Stimulated activated CD4-positive, alpha-beta T cell treated with anti-CD3 and anti-CD28 coated beads, Interleukin-2, amount 100 ng/mL, for 4 hours (primary cell): ENCODE data around the gene PLEKHA5.
"Not testable (repeated sequence)": the region's sequence is repeated elsewhere in the genome, so short reads cannot be mapped to it uniquely, and the experiment has no call there.

ENCODE experiments used
- DNase-seq: peaks from one replicate; pipeline ENCODE4 v3.0.0-alpha.2; 2020; ENCODE audit warnings: low read depth

Gene PLEKHA5

DNA sequence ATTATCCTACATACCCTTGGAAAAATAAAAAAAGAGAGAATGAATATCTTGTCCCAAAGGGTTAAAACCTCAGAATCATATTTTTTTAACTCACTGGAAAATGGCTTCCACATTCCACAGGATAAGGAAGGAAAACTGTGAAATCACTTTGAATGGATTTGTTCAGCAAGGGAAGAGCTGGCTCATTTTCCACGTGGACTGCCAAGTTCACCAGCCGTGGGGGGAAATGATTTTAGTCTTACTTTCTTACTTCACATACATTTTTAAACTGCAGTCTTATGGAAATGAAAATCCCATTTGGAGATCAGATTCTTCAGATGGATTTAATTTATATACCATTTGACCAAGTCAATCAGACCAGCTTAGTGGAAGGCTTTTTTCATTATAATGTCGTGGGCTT, 279.8 kb downstream of the PLEKHA5 start:
- DNase-seq: no peak

DNA sequence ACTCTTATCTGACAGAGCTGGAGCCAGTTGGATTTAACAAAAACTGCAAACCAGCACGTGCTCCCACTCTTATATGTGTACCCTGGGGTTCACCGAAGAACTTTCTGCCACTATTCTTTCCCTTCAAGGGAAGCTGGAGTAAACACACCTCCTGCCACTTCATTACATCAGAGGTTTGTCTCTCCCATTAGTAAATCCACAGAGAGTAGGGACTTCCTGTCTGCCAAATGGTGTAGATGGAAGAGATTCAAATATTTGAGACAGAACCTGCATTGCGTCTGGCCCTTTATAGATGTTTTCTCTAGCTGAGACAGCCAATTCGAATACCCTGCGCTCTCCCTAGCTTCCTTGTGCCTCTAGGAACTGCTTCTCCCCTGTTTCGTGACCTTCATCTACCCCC, 280.7 kb downstream of the PLEKHA5 start:
- no peak for DNase-seq

DNA sequence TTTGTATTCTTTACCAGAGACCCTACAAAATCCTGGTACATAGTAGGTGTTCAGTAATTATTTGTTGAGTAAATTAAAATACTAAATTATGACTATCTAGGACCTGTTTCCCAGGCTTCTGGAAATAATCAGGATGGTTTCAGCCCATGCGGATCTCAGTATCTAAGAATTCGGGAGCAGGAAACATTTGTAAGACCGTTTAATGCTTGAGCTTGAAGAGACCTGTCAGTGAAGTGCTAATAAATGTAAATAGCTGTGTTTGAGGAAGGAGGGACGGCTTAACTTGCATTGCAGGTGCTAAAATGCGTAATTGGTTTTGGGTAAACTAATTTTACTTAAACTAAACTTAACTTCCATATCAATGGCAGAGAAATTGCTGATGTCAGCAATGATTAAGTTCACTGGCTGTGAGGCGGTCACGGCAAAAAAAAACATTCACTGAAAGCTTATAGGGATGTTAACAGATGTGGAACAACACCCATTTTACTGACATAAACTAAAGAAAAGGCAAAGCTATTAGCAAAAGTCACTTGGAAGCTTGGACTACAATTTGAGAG, 281.2 kb downstream of the PLEKHA5 start:
- DNase-seq: no peak

DNA sequence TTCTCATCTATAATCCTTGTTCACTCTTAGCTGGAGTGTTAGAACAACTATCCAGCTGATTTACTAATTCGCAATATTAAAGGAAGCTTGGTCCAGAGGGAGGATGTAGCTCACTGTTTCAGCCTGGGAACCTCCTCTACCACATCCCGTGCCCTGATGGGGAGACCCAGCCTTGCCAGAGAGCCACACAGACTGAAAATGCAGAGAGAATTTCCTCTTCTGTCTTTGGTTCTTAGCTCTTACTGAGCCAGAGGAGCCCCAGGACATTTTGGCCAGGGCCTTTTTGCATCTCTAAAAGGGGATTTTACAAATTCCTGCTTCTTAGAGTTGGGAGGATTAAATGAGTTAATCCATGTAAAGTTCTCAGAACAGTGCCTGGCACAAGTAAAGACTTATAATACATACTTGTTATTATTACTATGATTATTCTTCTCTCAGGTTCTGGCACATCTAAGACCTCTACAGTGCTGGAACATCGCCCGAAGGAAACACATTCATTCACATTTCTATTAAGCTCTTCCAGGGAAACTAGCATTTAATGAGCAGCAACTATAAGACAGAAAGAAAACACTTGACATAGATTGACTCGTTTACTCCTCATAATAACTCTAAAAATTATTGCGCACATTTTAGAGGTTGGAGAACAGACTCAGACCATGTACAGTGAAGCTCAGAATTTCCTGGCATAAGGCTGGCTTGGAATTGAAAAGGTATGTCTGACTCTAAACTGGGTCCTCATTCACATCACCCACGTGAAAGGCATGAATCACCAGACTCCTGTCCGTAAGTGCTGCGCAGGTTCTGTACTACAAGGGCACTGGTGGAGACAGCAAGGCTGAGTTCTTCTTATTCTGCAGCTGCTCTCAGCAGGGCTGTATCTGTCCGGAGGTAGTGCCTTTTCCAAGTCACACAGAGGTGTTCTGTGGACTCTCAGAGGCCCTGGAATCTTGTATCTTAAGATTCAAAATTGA, 282.0 kb downstream of the PLEKHA5 start:
- no peak for DNase-seq

DNA sequence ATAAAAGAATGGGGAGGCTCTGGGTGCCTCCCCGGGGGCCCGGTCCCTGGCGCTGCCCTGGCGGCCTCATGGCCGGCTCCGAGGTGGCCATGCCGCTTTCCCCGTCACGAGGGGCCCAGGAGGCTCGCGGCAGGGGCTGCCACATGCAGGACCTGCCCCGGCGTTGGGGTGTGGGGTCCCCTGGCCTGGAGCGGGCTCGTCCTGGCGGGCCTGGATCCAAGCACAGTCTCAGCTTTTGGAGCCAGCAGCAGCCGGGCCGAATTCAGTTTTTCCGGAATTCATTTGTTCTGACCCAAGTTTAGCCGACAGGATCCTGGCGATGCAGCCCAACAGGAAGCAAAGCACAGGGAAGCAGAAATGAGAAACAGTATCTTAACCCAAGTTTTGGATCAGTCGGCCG, 283.3 kb downstream of the PLEKHA5 start:
- DNase-seq: no peak

DNA sequence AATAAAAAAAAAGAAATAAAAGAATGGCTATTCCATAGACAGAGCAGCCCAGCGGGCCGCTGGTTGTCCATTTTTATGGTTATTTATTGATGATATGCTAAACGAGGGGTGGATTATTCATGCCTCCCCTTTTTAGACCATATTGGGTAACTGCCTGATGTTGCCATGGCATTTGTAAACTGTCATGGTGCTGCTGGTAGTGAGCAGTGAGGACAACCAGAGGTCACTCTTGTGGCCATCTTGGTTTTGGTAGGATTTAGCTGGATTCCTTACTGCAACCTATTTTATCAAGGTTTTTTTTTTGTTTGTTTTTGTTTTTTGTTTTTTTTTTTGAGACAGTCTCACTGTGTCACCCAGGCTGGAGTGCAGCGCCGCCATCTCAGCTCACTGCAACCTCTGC, 284.0 kb downstream of the PLEKHA5 start:
- DNase-seq: not testable (repeated sequence)

DNA sequence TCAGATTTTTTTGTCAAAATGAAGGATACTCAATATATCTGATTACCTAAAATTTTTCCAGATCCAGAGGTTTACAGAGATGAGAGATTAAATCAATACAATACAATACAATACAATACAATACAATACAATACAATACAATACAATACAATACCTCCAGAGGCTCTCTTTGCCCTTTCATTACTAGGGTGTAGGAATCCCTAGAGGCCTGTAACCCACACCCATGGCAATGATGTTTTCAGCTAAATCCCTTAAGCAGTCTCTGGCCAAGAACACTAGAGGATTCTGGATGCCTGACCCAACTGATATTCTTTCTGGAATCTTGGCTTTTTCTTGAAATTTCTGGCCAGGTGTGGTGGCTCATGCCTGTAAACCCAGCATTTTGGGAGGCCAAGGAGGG, 286.0 kb downstream of the PLEKHA5 start:
- no peak for DNase-seq

DNA sequence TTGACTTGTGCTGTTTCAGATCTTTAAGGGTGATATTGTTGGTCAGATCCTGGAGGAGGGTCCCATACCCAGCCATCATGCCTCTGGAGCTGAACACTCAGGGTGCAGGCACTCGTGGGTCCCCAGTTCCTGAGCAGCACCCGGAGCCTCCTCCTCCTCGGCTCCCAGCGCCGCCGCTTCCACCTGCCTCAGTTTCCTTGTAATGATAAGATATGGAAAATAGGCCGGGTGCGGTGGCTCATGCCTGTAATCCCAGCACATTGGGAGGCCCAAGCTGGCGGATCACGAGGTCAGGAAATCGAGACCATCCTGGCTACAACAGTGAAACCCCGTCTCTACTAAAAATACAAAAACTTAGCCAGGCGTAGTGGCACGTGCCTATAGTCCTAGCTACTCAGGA, 289.6 kb downstream of the PLEKHA5 start:
- DNase-seq: no peak

DNA sequence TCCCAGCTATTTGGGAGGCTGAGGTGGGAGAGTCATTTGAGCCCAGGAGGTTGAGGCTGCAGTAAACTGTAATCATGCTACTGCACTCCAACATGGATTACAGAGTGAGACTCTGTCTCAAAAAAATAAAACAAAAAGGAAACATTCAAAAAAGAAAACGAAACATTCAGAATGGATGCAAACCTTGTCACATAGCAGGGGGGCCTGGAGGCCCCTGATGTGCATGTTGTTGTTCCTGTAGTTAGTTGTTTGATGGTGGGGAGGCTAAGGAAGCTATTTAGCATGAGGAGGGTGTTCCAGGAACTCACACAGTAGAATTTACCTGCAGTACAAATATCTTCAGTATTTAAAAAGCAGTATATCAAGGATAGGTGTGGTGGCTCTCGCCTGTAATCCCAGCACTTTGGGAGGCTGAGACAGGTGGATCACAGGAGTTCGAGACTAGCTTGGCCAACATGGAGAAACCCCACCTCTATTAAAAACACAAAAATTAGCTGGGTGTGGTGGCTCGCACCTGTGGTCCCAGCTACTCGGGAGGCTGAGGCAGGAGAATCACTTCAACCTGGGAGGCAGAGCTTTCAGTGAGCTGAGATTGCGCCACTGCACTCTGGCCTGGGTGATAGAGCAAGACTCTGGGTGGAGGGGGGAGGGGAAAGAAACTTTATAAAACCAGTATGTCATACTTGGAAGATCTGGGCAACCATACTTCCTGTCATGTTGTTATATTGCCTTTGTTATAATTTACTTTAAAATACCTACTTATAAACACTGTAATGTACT, 292.2 kb downstream of the PLEKHA5 start:
- DNase-seq: no peak

DNA sequence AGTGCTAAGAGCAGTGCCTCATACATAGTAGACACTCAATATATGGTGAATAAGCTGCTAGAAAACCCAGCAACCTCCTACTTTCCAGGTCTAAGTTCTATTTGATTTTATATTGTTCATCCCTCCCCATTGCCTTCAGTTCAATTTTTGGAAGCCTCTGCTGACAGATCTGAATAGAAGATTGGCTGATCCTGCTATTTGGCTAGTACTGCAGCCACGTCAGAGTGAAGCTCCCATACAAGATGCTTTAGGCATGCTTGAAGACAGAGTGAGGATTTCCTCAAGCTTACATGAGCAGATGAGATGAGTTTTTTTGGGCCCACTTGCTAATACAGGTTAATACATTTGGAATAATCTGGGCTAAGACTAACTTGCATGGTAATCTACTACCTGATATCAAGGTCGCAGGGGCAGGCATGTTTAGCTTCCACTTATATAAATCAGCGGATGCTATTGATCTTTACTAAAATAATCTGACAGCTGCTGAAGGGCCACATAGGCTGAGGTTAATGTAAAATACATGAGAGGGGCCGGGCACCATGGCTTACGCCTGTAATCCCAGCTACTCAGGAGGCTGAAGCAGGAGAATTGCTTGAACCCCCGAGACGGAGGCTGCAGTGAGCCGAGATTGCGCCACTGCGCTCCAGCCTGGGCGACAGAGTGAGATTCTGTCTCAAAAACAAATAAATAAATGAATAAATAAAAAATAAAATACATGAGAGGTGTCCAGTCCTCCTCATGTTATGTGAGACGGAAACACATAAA, 293.8 kb downstream of the PLEKHA5 start:
- no peak for DNase-seq
